Mucosa of gallbladder (tissue), 1 donor: ENCODE measurements around the gene INTS12. TPM values are rescaled to one million over a fixed set of nuclear protein-coding genes. Genes with fewer than 3 reads are reported as not detected.

ENCODE experiments used
- total RNA-seq: library from RNA; stranded (reverse); gene quantifications from one replicate; pipeline ENCODE4 v1.2.1, GENCODE V29; 2021
- donor health status: DM: no; HTN: no; CAD: no.

INTS12 gene
- total RNA-seq, 1 donor from 2014 or later = 16.3 TPM

Other genes with a start within 250 kb of the INTS12 start
- 82.0 TPM for gene PPA2, start 234.6 kb downstream of the INTS12 start, total RNA-seq
- gene ARHGEF38, start 156.1 kb downstream of the INTS12 start, total RNA-seq = 20.4 TPM
- 12.8 TPM for gene GSTCD, start 95 bp upstream of the INTS12 start, total RNA-seq
- gene NPNT, start 186.8 kb upstream of the INTS12 start, total RNA-seq = 141 TPM